ENCODE results near the gene MRPL16.
"Not testable (repeated sequence)": the region's sequence is repeated elsewhere in the genome, so short reads cannot be mapped to it uniquely, and the experiment has no call there.

Gene MRPL16

GRCh38 chr11:59854871-59855270 is 44.3 kb upstream of the MRPL16 start:
- Histone ChIP-seq H3K27me3 (ENCODE audit: insufficient read depth, poor library complexity, severe bottlenecking) (no peaks in the 10 kb centered on the region), H3K27ac (replicated peaks) (no peak overlapping the region), H3K4me3 (replicated peaks; ENCODE audit: insufficient read depth, low read length) (no peak overlapping the region)
- DNase-seq (ENCODE audit: low read depth in 1 of 2, low spot score in 1 of 2), result peak in 1 of 2 experiments; percentile 14
- no peak for TF ChIP-seq SPI1 (IDR thresholded peaks at IDR 0.05; ENCODE audit: borderline replicate concordance, low read depth)
- TF ChIP-seq GABPA (IDR thresholded peaks at IDR 0.05; ENCODE audit: low read depth), result no peak
- TF ChIP-seq REST (IDR thresholded peaks at IDR 0.05; ENCODE audit: insufficient replicate concordance, low read depth), result no peak
- no peak for TF ChIP-seq CTCF (IDR thresholded peaks at IDR 0.05; ENCODE audit: insufficient read depth, low read length)
- TF ChIP-seq POLR2AphosphoS5 (IDR thresholded peaks at IDR 0.05; ENCODE audit: low read depth), result no peak

GRCh38 chr11:59851416-59851815 is 40.8 kb upstream of the MRPL16 start:
- H3K4me3 ChIP-seq (replicated peaks; ENCODE audit: insufficient read depth, low read length); DNase-seq (ENCODE audit: low read depth in 1 of 2, low spot score in 1 of 2); H3K27me3 ChIP-seq (ENCODE audit: insufficient read depth, poor library complexity, severe bottlenecking); H3K27ac ChIP-seq (replicated peaks): not testable (repeated sequence)

GRCh38 chr11:59849551-59849950 is 39.0 kb upstream of the MRPL16 start:
- H3K27me3 ChIP-seq (ENCODE audit: insufficient read depth, poor library complexity, severe bottlenecking); DNase-seq (ENCODE audit: low read depth in 1 of 2, low spot score in 1 of 2); H3K4me3 ChIP-seq (replicated peaks; ENCODE audit: insufficient read depth, low read length): not testable (repeated sequence)
- H3K27ac ChIP-seq (replicated peaks), result peak overlapping the region; percentile 22; the same call in 1 of the 2 replicates

GRCh38 chr11:59849129-59849528 is 38.6 kb upstream of the MRPL16 start:
- DNase-seq (ENCODE audit: low read depth in 1 of 2, low spot score in 1 of 2), result peak; percentile 10 to 36
- Histone ChIP-seq H3K27ac (replicated peaks) (peak overlapping the region; percentile 22; the same call in 1 of the 2 replicates), H3K4me3 (replicated peaks; ENCODE audit: insufficient read depth, low read length) (no peak overlapping the region), H3K27me3 (ENCODE audit: insufficient read depth, poor library complexity, severe bottlenecking) (no peaks in the 10 kb centered on the region)
- TF ChIP-seq REST (IDR thresholded peaks at IDR 0.05; ENCODE audit: insufficient replicate concordance, low read depth), result no peak
- TF ChIP-seq POLR2AphosphoS5 (IDR thresholded peaks at IDR 0.05; ENCODE audit: low read depth), result no peak
- no peak; the same call in 1 of the 2 replicates for TF ChIP-seq SPI1 (IDR thresholded peaks at IDR 0.05; ENCODE audit: borderline replicate concordance, low read depth)
- TF ChIP-seq CTCF (IDR thresholded peaks at IDR 0.05; ENCODE audit: insufficient read depth, low read length), result no peak
- no peak for TF ChIP-seq GABPA (IDR thresholded peaks at IDR 0.05; ENCODE audit: low read depth)

- not testable (repeated sequence) for DNase-seq (ENCODE audit: low read depth in 1 of 2, low spot score in 1 of 2)
Observed at GRCh38 chr11:59848439-59848838, 37.9 kb upstream of the MRPL16 start.

More at GRCh38 chr11:59848439-59848838, 37.9 kb upstream of the MRPL16 start:
- H3K27ac ChIP-seq (replicated peaks); H3K4me3 ChIP-seq (replicated peaks; ENCODE audit: insufficient read depth, low read length); H3K27me3 ChIP-seq (ENCODE audit: insufficient read depth, poor library complexity, severe bottlenecking): not testable (repeated sequence)

Data from HL-60 (cell line).